ENCODE data around the gene SDF4.

The SDF4 gene

GRCh38 chr1:1259951-1260600 is 28.3 kb upstream of the SDF4 start:
- TF ChIP-seq, protein P1, sequence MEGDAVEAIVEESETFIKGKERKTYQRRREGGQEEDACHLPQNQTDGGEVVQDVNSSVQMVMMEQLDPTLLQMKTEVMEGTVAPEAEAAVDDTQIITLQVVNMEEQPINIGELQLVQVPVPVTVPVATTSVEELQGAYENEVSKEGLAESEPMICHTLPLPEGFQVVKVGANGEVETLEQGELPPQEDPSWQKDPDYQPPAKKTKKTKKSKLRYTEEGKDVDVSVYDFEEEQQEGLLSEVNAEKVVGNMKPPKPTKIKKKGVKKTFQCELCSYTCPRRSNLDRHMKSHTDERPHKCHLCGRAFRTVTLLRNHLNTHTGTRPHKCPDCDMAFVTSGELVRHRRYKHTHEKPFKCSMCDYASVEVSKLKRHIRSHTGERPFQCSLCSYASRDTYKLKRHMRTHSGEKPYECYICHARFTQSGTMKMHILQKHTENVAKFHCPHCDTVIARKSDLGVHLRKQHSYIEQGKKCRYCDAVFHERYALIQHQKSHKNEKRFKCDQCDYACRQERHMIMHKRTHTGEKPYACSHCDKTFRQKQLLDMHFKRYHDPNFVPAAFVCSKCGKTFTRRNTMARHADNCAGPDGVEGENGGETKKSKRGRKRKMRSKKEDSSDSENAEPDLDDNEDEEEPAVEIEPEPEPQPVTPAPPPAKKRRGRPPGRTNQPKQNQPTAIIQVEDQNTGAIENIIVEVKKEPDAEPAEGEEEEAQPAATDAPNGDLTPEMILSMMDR (conservative IDR thresholded peaks at IDR 0.05; ENCODE audit: low read length): no peak
- DNase-seq (ENCODE audit: low read depth): no peak
- H3K4me3 ChIP-seq (ENCODE audit: low read length): no peak overlapping the region

DNA sequence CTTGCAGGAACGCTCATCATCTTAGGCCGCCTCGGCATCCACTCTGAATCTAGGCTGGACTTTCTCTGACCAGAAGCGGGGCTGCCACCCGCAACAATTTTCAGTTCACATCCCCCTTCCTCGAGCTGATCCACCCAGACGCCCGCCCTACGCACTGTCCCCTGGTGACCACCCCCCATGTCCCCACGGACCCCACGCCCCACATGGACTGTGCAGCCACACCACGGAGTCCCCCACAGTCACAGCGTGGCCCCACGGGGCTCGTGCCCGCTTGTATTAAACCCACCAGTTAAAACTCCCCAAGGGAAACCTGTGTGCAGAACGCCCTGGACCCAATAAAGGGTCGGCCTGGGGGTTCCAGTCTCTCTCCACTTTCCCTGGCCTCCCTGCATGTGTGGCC is 27.7 kb upstream of the SDF4 start:
- TF ChIP-seq, protein P1 (conservative IDR thresholded peaks at IDR 0.05; ENCODE audit: low read length): no peak

GRCh38 chr1:1259119-1259488 is 27.3 kb upstream of the SDF4 start:
- no peak for DNase-seq (ENCODE audit: low read depth)
- TF ChIP-seq, protein P1 (conservative IDR thresholded peaks at IDR 0.05; ENCODE audit: low read length): no peak
- H3K4me3 ChIP-seq (ENCODE audit: low read length): no peak overlapping the region

More for the DNA sequence above, 27.7 kb upstream of the SDF4 start:
- no peak overlapping the region for H3K4me3 ChIP-seq (ENCODE audit: low read length)
- no peak for DNase-seq (ENCODE audit: low read depth)

- TF ChIP-seq, protein P1 (conservative IDR thresholded peaks at IDR 0.05; ENCODE audit: low read length): no peak
- no peak for DNase-seq (ENCODE audit: low read depth)
- no peak overlapping the region for H3K4me3 ChIP-seq (ENCODE audit: low read length)
These were observed 25.4 kb upstream of the SDF4 start for GRCh38 chr1:1256956-1257871.

DNA sequence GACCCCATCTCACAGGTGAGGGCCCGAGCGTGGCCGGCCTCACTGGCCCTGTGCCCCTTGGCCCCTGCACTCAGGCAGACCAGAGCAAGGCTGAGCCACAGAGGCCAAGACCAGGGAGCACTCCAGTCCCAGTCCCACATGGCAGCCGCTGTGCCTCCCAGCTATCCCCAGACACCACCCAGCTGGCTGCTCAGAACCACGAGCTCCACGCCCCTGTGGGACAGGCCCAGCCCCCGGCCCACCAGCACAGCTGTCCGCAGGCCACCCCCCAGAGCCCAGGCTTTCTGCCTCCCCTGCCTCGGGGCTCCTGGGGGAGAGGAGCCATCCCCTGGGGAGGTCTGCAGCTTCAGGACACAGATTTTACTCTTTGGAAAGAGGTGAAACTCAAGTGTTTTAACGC is 23.8 kb upstream of the SDF4 start:
- no peak overlapping the region for H3K4me3 ChIP-seq (ENCODE audit: low read length)
- TF ChIP-seq, protein P1 (conservative IDR thresholded peaks at IDR 0.05; ENCODE audit: low read length): no peak
- DNase-seq (ENCODE audit: low read depth): no peak

- no peak for DNase-seq (ENCODE audit: low read depth)
- H3K4me3 ChIP-seq (ENCODE audit: low read length): no peak overlapping the region
- TF ChIP-seq, protein P1 (conservative IDR thresholded peaks at IDR 0.05; ENCODE audit: low read length): no peak
These were observed 23.3 kb upstream of the SDF4 start for GRCh38 chr1:1255078-1255477.

GRCh38 chr1:1254667-1254998 is 22.8 kb upstream of the SDF4 start:
- no peak for DNase-seq (ENCODE audit: low read depth)
- H3K4me3 ChIP-seq (ENCODE audit: low read length): no peak overlapping the region
- TF ChIP-seq, protein P1 (conservative IDR thresholded peaks at IDR 0.05; ENCODE audit: low read length): no peak

Data from AG10803 (cell line).